Suprapubic skin (tissue), 4 donors: ENCODE results near the gene MFSD12. TPM values are rescaled to one million over a fixed set of nuclear protein-coding genes. Genes with fewer than 3 reads are reported as not detected.
A peak's percentile ranks its signal among the peaks of the same experiment; 100 is the strongest.

Experiments used
- DNase-seq, 2 donors: peaks; one replicate each; pipeline ENCODE4 v3.0.0-alpha.2; 2019; ENCODE audit warnings: low spot score in 2 of 2
- H3K27ac ChIP-seq: fragments of 200-600 bp; sonication (generic); one replicate; pipeline ENCODE4 v1.5.1; 2019
- H3K27me3 ChIP-seq: fragments of 200-600 bp; sonication (generic); one replicate; pipeline ENCODE4 v1.5.1; 2019
- H3K36me3 ChIP-seq: fragments of 200-600 bp; sonication (generic); one replicate; pipeline ENCODE4 v1.5.1; 2019
- H3K4me1 ChIP-seq: fragments of 200-600 bp; sonication (generic); one replicate; pipeline ENCODE4 v1.5.1; 2019
- H3K4me3 ChIP-seq: fragments of 200-600 bp; sonication (generic); one replicate; pipeline ENCODE4 v1.5.1; 2019; ENCODE audit warnings: mild to moderate bottlenecking
- H3K9me3 ChIP-seq: fragments of 200-600 bp; sonication (generic); one replicate; pipeline ENCODE4 v1.5.1; 2019
- CTCF ChIP-seq, 2 donors: fragments of 200-600 bp in 1 of 2; fragments of 450-650 bp in 1 of 2; sonication (generic) in 1 of 2; IDR thresholded peaks; one replicate each; pipeline ENCODE4 v1.5.1; 2016 to 2019; ENCODE audit warnings: antibody characterized with exemption in 2 of 2, mild to moderate bottlenecking in 1 of 2, moderate library complexity in 1 of 2
- EP300 ChIP-seq: sonication (generic); formaldehyde crosslinking; IDR thresholded peaks from one replicate; pipeline ENCODE4 v1.6.1; 2017; ENCODE audit warnings: antibody characterized with exemption
- POLR2A ChIP-seq, 2 donors: fragments of 450-650 bp; IDR thresholded peaks; one replicate each; pipeline ENCODE4 v1.6.1; 2017; ENCODE audit warnings: antibody characterized with exemption in 2 of 2, mild to moderate bottlenecking in 2 of 2, moderate library complexity in 2 of 2
- POLR2AphosphoS5 ChIP-seq, 3 donors: sonication (generic); formaldehyde crosslinking; IDR thresholded peaks; one replicate each; pipeline ENCODE4 v1.6.1; 2017; ENCODE audit warnings: antibody characterized with exemption in 3 of 3
- WGBS: methylation state at CpG from one replicate; pipeline ENCODE4 v1.1.5; 2018; 5-methylcytosine and 5-hydroxymethylcytosine counted together
- total RNA-seq, 4 donors: library from RNA; depleted of rRNA; stranded (reverse); fragments of >200 nt; gene quantifications; one replicate each; pipeline ENCODE4 v1.1.0, GENCODE V29; 2016

MFSD12 gene
- total RNA-seq, 4 donors from 2014 or later: 60.4 to 206 (median 119) TPM

GRCh38 chr19:3501780-3502179, 55.6 kb downstream of the MFSD12 start:
- no peak overlapping the region for H3K27ac ChIP-seq
- no peaks in the 10 kb centered on the region for H3K9me3 ChIP-seq
- no peak for DNase-seq
- TF ChIP-seq POLR2AphosphoS5 (IDR thresholded peaks at IDR 0.05) (no peak), POLR2A (IDR thresholded peaks at IDR 0.05) (no peak), CTCF (IDR thresholded peaks at IDR 0.05) (no peak), EP300 (no peak)
- WGBS: 83% methylated on average over 3 of the region's 3 CpGs
- H3K36me3 ChIP-seq: peaks cover under 1% of the 10 kb centered on the region
- peaks cover 28% of the 10 kb centered on the region for H3K4me1 ChIP-seq
- H3K4me3 ChIP-seq: no peak overlapping the region
- no peaks in the 10 kb centered on the region for H3K27me3 ChIP-seq

- WGBS: under 1% methylated on average over 34 of the region's 52 CpGs
- Histone ChIP-seq H3K27me3 (no peaks in the 10 kb centered on the region), H3K36me3 (peaks cover 12% of the 10 kb centered on the region), H3K4me3 (peak within 1 kb of the TSS; percentile 75), H3K27ac (peak within 1 kb of the TSS; percentile 90), H3K4me1 (peaks cover 25% of the 10 kb centered on the region), H3K9me3 (no peaks in the 10 kb centered on the region)
- TF ChIP-seq POLR2A (IDR thresholded peaks at IDR 0.05): peak in 1 of 2 donors; percentile 18
- peak; percentile 26 for TF ChIP-seq EP300
- no peak for TF ChIP-seq CTCF (IDR thresholded peaks at IDR 0.05)
- peak; percentile 7 to 97 (median 97) for TF ChIP-seq POLR2AphosphoS5 (IDR thresholded peaks at IDR 0.05)
- peak; percentile 96 for DNase-seq
Observed at GRCh38 chr19:3500429-3501101, 56.8 kb downstream of the MFSD12 start, which contains the start of gene DOHH. Gene DOHH, minus strand, starts transcription at chr19:3500674. Its CDS starts 3,860 bp downstream, at chr19:3496814.

- DNase-seq: no peak
- Histone ChIP-seq H3K4me1 (peaks cover 20% of the 10 kb centered on the region), H3K9me3 (no peaks in the 10 kb centered on the region), H3K27ac (peak overlapping the region; percentile 90), H3K36me3 (peaks cover 19% of the 10 kb centered on the region), H3K27me3 (no peaks in the 10 kb centered on the region), H3K4me3 (peak overlapping the region; percentile 75)
- WGBS: 27% methylated on average over 18 of the region's 18 CpGs
- TF ChIP-seq POLR2AphosphoS5 (IDR thresholded peaks at IDR 0.05) (no peak), EP300 (no peak), POLR2A (IDR thresholded peaks at IDR 0.05) (no peak), CTCF (IDR thresholded peaks at IDR 0.05) (no peak)
Observed at GRCh38 chr19:3499738-3500428, 57.5 kb downstream of the MFSD12 start.

GRCh38 chr19:3497757-3498520, 59.4 kb downstream of the MFSD12 start:
- Histone ChIP-seq H3K36me3 (peaks cover 39% of the 10 kb centered on the region), H3K4me1 (peaks cover 20% of the 10 kb centered on the region), H3K27ac (no peak overlapping the region), H3K27me3 (no peaks in the 10 kb centered on the region), H3K9me3 (no peaks in the 10 kb centered on the region), H3K4me3 (no peak overlapping the region)
- DNase-seq: no peak
- no peak for TF ChIP-seq POLR2A (IDR thresholded peaks at IDR 0.05)
- TF ChIP-seq EP300: no peak
- TF ChIP-seq CTCF (IDR thresholded peaks at IDR 0.05): no peak
- no peak for TF ChIP-seq POLR2AphosphoS5 (IDR thresholded peaks at IDR 0.05)
- WGBS: 98% methylated on average over 5 of the region's 5 CpGs
